Measurements from ENCODE around the gene BMP8B. TPM values are rescaled to one million over a fixed set of nuclear protein-coding genes. Genes with fewer than 3 reads are reported as not detected.
A peak's percentile ranks its signal among the peaks of the same experiment; 100 is the strongest.

The BMP8B gene
- total RNA-seq, 1 experiment from 2014 or later, result not detected

DNA sequence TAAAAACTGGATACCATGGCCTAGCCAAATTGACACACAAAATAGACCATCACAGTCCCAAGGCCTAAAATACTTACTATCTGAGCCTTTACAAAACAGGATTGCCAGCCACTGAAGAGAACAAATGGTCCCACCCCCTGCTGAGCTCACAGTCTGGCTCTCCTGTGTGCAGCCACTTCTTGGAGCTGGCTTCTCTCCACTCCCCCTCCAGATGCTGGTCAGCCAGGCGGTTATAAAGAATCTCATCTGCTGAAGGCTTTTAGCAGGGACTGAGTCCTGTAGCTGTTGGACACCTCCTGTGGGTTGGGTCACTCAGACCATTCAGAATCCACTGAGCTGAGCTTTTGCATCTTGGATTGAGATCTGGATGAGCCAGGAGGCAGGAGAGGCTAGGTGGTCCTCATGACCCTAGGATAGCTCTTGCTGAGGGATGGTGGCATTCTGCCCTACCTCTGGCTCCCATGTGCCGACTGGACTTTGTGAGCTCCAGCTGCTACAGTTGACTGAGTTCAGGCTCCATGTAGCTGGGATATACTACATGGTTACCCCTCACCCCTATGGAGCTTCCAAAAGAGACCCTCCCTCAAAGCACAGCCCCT, 33.7 kb downstream of the BMP8B start:
- Histone ChIP-seq H3K4me2 (ENCODE audit: low read depth, low read length, poor library complexity, severe bottlenecking) (no peak overlapping the region), H3K9ac (ENCODE audit: low read length) (no peak overlapping the region), H2AFZ (ENCODE audit: low read length) (no peak overlapping the region), H3K9me2 (replicated peaks; ENCODE audit: insufficient read depth, low read length) (no peaks in the 10 kb centered on the region), H3K27me3 (ENCODE audit: low read length) (no peaks in the 10 kb centered on the region), H3K4me1 (ENCODE audit: low read length) (no peaks in the 10 kb centered on the region), H3K79me2 (ENCODE audit: low read length) (no peaks in the 10 kb centered on the region), H3K36me3 (ENCODE audit: insufficient read depth, low read length) (peaks cover 22% of the 10 kb centered on the region; the same call in 1 of the 2 replicates), H3K4me3 (ENCODE audit: low read length) (no peak overlapping the region), H4K20me1 (ENCODE audit: insufficient read depth, low read depth, low read length) (0 out of 2 replicates have a peak, but pooled peaks cover 3% of the 10 kb centered on the region), H3K27ac (ENCODE audit: low read length) (no peak overlapping the region), H3K9me3 (ENCODE audit: low read length) (no peaks in the 10 kb centered on the region)
- no peak for DNase-seq

DNA sequence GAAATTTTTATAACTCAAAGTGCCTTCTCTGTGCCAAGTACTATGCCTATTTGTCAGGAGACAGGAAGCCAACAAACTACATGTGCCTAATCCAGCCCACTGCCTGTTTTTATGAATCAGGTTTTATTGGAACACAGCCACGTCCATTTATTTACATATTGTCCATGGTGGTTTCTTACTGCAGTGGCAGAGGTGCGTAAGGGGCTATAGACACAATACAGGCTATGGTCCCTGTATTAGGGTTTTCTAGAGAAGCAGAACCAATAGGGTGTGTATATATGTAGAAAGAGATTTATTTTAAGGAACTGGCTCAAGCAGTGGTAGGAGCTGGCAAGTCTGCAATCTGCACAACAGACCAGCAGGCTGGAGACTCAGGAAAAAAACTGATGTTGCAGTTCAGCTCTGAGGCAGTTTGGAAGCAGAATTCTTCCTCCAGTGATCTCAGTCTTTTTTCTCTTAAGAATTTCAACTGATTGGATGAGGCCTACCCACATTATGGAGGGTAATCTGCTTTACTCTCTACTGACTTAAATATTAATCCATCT, 34.6 kb downstream of the BMP8B start:
- H3K27me3 ChIP-seq (ENCODE audit: low read length), result no peaks in the 10 kb centered on the region
- H3K79me2 ChIP-seq (ENCODE audit: low read length), result no peaks in the 10 kb centered on the region
- no peak overlapping the region for H3K4me3 ChIP-seq (ENCODE audit: low read length)
- H3K9ac ChIP-seq (ENCODE audit: low read length), result no peak overlapping the region
- H3K9me3 ChIP-seq (ENCODE audit: low read length), result no peaks in the 10 kb centered on the region
- H3K4me2 ChIP-seq (ENCODE audit: low read depth, low read length, poor library complexity, severe bottlenecking), result no peak overlapping the region
- H2AFZ ChIP-seq (ENCODE audit: low read length), result no peak overlapping the region
- H4K20me1 ChIP-seq (ENCODE audit: insufficient read depth, low read depth, low read length), result 0 out of 2 replicates have a peak, but pooled peaks cover 3% of the 10 kb centered on the region
- no peaks in the 10 kb centered on the region for H3K9me2 ChIP-seq (replicated peaks; ENCODE audit: insufficient read depth, low read length)
- H3K4me1 ChIP-seq (ENCODE audit: low read length), result no peaks in the 10 kb centered on the region
- DNase-seq, result no peak
- no peak overlapping the region for H3K27ac ChIP-seq (ENCODE audit: low read length)
- peaks cover 23% of the 10 kb centered on the region; the same call in 1 of the 2 replicates for H3K36me3 ChIP-seq (ENCODE audit: insufficient read depth, low read length)

DNA sequence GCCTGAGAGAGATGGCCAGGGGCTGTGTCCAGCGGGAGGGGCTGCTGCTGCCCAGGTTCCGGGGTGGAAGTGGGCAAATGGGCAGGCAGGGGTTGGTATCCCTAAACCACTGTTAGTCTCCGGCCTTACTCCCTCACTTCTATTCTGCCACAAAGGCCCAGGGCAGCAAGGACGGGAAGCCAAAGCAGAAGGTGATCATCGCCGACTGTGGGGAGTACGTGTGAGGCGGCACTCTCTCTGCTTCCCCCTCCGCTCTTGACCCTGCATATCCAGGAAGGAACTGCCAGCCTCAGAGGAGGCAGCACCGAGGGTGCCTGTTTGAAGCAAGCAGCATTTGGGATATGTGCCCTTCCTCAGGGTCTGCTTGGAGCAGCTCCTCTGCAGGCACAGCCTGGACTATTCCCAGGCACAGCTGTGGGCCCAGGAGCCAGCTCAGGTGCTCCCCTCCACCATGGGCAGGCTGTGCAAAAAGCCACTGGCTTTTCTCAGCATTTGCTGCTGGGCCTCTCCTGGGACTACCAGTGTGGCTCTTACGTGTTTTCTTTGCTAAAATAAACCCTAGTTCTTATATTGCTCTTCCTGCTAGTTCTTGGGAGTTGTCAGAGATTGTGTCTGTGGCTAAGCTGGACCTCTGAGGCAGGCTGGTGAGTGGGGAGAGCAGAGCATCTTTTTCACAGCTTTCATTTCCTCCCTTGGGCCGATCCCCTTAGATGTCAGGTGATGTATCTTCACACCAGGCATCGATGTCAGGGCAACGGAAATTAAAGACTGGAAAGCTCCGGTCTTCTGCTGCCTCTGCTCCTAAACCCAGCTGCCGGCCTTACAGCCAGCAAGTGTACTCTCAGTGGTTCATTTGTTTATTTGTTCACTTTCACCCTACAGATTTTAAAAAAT, 35.3 kb downstream of the BMP8B start:
- no peaks in the 10 kb centered on the region for H3K4me1 ChIP-seq (ENCODE audit: low read length)
- no peak overlapping the region for H3K4me2 ChIP-seq (ENCODE audit: low read depth, low read length, poor library complexity, severe bottlenecking)
- H3K36me3 ChIP-seq (ENCODE audit: insufficient read depth, low read length), result peaks cover 23% of the 10 kb centered on the region; the same call in 1 of the 2 replicates
- H3K9ac ChIP-seq (ENCODE audit: low read length), result no peak overlapping the region
- H3K4me3 ChIP-seq (ENCODE audit: low read length), result no peak overlapping the region
- H3K27ac ChIP-seq (ENCODE audit: low read length), result no peak overlapping the region
- no peaks in the 10 kb centered on the region for H3K79me2 ChIP-seq (ENCODE audit: low read length)
- no peaks in the 10 kb centered on the region for H3K9me3 ChIP-seq (ENCODE audit: low read length)
- no peaks in the 10 kb centered on the region for H3K27me3 ChIP-seq (ENCODE audit: low read length)
- DNase-seq, result no peak
- H4K20me1 ChIP-seq (ENCODE audit: insufficient read depth, low read depth, low read length), result 0 out of 2 replicates have a peak, but pooled peaks cover 3% of the 10 kb centered on the region
- no peak overlapping the region for H2AFZ ChIP-seq (ENCODE audit: low read length)
- H3K9me2 ChIP-seq (replicated peaks; ENCODE audit: insufficient read depth, low read length), result no peaks in the 10 kb centered on the region

DNA sequence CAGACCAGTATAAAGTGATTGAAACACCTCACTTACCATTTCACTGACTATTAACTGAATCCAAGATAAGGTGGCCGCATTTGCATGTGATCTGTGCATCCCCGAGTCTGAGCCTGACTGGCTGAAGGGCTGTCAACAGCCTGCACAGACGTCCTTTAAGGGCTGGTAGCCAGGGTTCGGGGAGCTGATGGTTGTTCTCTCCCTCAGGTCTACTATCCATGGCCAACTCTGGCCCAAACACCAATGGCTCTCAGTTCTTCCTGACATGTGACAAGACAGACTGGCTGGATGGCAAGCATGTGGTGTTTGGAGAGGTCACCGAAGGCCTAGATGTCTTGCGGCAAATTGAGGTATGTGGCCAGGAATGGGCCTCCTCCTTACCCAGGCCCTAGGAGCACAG, 36.0 kb downstream of the BMP8B start:
- Histone ChIP-seq H3K9me3 (ENCODE audit: low read length) (no peaks in the 10 kb centered on the region), H3K4me3 (ENCODE audit: low read length) (no peak overlapping the region), H3K9ac (ENCODE audit: low read length) (no peak overlapping the region), H3K27me3 (ENCODE audit: low read length) (no peaks in the 10 kb centered on the region), H3K79me2 (ENCODE audit: low read length) (no peaks in the 10 kb centered on the region), H4K20me1 (ENCODE audit: insufficient read depth, low read depth, low read length) (0 out of 2 replicates have a peak, but pooled peaks cover 3% of the 10 kb centered on the region), H3K4me1 (ENCODE audit: low read length) (no peaks in the 10 kb centered on the region), H3K27ac (ENCODE audit: low read length) (no peak overlapping the region), H3K36me3 (ENCODE audit: insufficient read depth, low read length) (peaks cover 23% of the 10 kb centered on the region; the same call in 1 of the 2 replicates), H3K4me2 (ENCODE audit: low read depth, low read length, poor library complexity, severe bottlenecking) (no peak overlapping the region), H2AFZ (ENCODE audit: low read length) (no peak overlapping the region), H3K9me2 (replicated peaks; ENCODE audit: insufficient read depth, low read length) (no peaks in the 10 kb centered on the region)
- no peak for DNase-seq

DNA sequence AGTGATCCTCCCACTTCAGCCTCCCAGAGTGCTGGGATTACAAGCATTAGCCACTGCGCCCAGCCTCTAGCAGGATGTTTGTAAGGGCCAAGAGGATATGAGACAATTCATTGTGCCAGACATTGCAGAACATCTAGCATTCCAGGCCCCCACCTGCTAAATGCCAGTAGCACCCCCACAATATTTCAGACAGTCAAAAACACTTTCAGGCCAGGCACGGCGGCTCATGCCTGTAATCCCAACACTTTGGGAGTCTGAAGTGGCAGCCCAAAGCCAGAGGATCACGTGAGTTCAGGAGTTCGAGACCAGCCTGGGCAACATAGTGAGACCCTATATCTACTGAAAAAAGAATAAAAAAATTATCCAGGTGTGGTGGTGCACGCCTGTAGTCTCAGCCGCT, 37.1 kb downstream of the BMP8B start:
- Histone ChIP-seq H3K79me2 (ENCODE audit: low read length) (no peaks in the 10 kb centered on the region), H4K20me1 (ENCODE audit: insufficient read depth, low read depth, low read length) (0 out of 2 replicates have a peak, but pooled peaks cover 3% of the 10 kb centered on the region), H3K9me3 (ENCODE audit: low read length) (no peaks in the 10 kb centered on the region), H3K4me1 (ENCODE audit: low read length) (no peaks in the 10 kb centered on the region), H3K4me2 (ENCODE audit: low read depth, low read length, poor library complexity, severe bottlenecking) (no peak overlapping the region), H2AFZ (ENCODE audit: low read length) (no peak overlapping the region), H3K9me2 (replicated peaks; ENCODE audit: insufficient read depth, low read length) (no peaks in the 10 kb centered on the region), H3K9ac (ENCODE audit: low read length) (no peak overlapping the region), H3K4me3 (ENCODE audit: low read length) (no peak overlapping the region), H3K27ac (ENCODE audit: low read length) (no peak overlapping the region), H3K27me3 (ENCODE audit: low read length) (no peaks in the 10 kb centered on the region), H3K36me3 (ENCODE audit: insufficient read depth, low read length) (peaks cover 29% of the 10 kb centered on the region; the same call in 1 of the 2 replicates)
- no peak for DNase-seq

DNA sequence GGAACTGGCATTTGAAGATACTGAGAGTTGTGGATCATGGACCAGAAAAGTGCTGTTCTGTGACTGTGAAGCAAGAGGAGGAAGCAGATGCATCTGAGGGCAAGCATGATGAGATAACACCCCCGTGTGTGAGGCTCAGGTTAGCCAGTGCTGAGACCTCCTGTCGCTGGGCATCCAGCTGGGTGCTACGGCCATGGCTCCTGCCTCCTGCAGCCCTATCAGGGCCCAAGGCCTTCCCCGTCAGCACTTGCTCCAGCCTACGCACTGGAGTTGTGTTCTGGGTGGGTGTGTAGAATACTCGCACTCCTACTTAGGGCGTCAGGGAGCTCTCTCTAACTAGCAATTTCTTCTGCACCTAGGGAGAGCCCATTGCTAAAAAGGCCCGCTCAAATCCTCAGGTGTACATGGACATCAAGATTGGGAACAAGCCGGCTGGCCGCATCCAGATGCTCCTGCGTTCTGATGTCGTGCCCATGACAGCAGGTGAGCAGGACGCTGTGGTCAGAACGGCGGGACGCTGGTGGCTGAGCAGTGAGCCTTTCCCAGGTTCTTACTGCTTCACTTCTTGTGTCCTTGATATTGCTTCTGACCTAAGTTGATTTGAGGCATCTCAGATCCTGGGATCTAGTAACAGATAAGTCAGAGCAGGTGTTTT, 43.5 kb downstream of the BMP8B start:
- Histone ChIP-seq H3K9me2 (replicated peaks; ENCODE audit: insufficient read depth, low read length) (no peaks in the 10 kb centered on the region), H3K79me2 (ENCODE audit: low read length) (peaks cover 16% of the 10 kb centered on the region), H3K27me3 (ENCODE audit: low read length) (no peaks in the 10 kb centered on the region)

DNA sequence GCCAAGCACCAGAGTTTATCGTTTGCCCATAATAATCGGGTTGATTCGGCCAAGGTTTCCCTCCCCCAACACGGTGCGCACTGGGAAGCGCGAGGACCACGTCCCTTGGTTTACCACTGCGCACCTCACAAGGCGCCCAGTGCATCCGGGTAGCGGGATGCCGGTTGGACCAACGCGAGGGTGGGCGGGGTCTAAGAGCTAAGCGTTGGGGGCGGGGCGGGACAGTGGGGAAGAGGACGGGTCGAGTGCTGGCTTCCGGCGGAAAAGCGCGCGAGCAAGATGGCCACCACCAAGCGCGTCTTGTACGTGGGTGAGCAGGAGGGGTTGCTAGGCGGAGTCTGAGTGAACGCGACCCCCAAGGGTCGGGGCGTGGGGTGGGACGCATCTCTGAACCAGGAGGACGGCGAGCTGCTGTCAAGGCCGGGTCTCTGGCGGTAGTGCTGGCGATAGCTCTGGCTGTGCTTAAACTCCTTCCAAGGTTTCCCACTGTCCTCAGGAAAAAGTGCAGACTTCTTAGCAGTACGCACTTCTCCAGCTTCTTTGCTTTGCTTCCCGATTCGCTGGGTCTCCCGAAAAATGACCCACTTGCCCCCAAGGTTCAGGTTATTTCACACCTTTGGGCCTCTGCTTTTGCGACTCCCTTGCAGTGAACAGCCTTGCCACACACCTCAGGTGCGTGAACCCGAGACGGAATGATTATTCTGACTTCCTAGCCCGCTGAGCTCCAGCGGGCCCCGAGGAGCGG, 49.9 kb downstream of the BMP8B start, which contains the start of gene PPIE:
TSS of gene PPIE (plus strand) at position 261 of the 745 bp plus-strand sequence. CDS start at position 280, 19 bp downstream.
- Histone ChIP-seq H3K4me2 (ENCODE audit: low read depth, low read length, poor library complexity, severe bottlenecking) (peak within 1 kb of the TSS; percentile 78), H4K20me1 (ENCODE audit: insufficient read depth, low read depth, low read length) (no peaks in the 10 kb centered on the region), H3K9me2 (replicated peaks; ENCODE audit: insufficient read depth, low read length) (peaks cover 6% of the 10 kb centered on the region; the same call in 1 of the 2 replicates), H2AFZ (ENCODE audit: low read length) (peak within 1 kb of the TSS; percentile 72; the same call in 1 of the 2 replicates), H3K79me2 (ENCODE audit: low read length) (peaks cover 29% of the 10 kb centered on the region), H3K36me3 (ENCODE audit: insufficient read depth, low read length) (peaks cover 23% of the 10 kb centered on the region; the same call in 1 of the 2 replicates), H3K4me3 (ENCODE audit: low read length) (peak within 1 kb of the TSS; percentile 96), H3K27ac (ENCODE audit: low read length) (no peak within 1 kb of the TSS), H3K9me3 (ENCODE audit: low read length) (no peaks in the 10 kb centered on the region), H3K27me3 (ENCODE audit: low read length) (no peaks in the 10 kb centered on the region), H3K4me1 (ENCODE audit: low read length) (peaks cover 24% of the 10 kb centered on the region), H3K9ac (ENCODE audit: low read length) (peak within 1 kb of the TSS; percentile 80)
- peak; percentile 98 for DNase-seq

More for the DNA sequence above, 43.5 kb downstream of the BMP8B start:
- Histone ChIP-seq H3K4me1 (ENCODE audit: low read length) (peaks cover 11% of the 10 kb centered on the region), H4K20me1 (ENCODE audit: insufficient read depth, low read depth, low read length) (no peaks in the 10 kb centered on the region), H3K36me3 (ENCODE audit: insufficient read depth, low read length) (peaks cover 48% of the 10 kb centered on the region; the same call in 1 of the 2 replicates), H3K4me3 (ENCODE audit: low read length) (no peak overlapping the region), H3K4me2 (ENCODE audit: low read depth, low read length, poor library complexity, severe bottlenecking) (no peak overlapping the region), H2AFZ (ENCODE audit: low read length) (no peak overlapping the region), H3K9ac (ENCODE audit: low read length) (no peak overlapping the region), H3K27ac (ENCODE audit: low read length) (no peak overlapping the region), H3K9me3 (ENCODE audit: low read length) (no peaks in the 10 kb centered on the region)
- no peak for DNase-seq
